GM23338 (cell line): ENCODE data around the gene NUP153. TPM values are rescaled to one million over a fixed set of nuclear protein-coding genes. Genes with fewer than 3 reads are reported as not detected.

Experiments
- ATAC-seq: fragments of 200-7000 bp; cut with Tn5 transposase; 3 replicates; pipeline ENCODE4 v1.9.1; 2020
- DNase-seq: peaks from one replicate; pipeline ENCODE4 v3.0.0-alpha.2; 2015; ENCODE audit warnings: low spot score
- H2AFZ ChIP-seq: fragments of 200-600 bp; sonication (generic); 2 replicates; pipeline ENCODE4 v1.8.0; 2016; ENCODE audit warnings: antibody characterized with exemption, mild to moderate bottlenecking, moderate library complexity
- H3F3A ChIP-seq: fragments of 200-600 bp; sonication (generic); replicated peaks from 2 replicates; pipeline ENCODE4 v1.8.0; 2017; ENCODE audit warnings: antibody characterized with exemption, mixed run types, low read depth
- H3K27ac ChIP-seq: fragments of 200-600 bp; sonication (generic); 2 replicates; pipeline ENCODE4 v1.6.1; 2016; ENCODE audit warnings: low read depth
- H3K27me3 ChIP-seq: fragments of 200-600 bp; sonication (generic); 2 replicates; pipeline ENCODE4 v1.8.0; 2016; ENCODE audit warnings: mild to moderate bottlenecking, mixed run types, moderate library complexity; ENCODE audit not compliant: insufficient read depth
- H3K36me3 ChIP-seq: fragments of 200-600 bp; sonication (generic); 2 replicates; pipeline ENCODE4 v1.8.0; 2016; ENCODE audit warnings: mild to moderate bottlenecking; ENCODE audit not compliant: insufficient read depth
- H3K4me1 ChIP-seq: fragments of 200-600 bp; sonication (generic); 2 replicates; pipeline ENCODE4 v1.8.0; 2016; ENCODE audit warnings: mild to moderate bottlenecking, moderate library complexity; ENCODE audit not compliant: insufficient read depth
- H3K4me2 ChIP-seq: fragments of 200-600 bp; sonication (generic); 2 replicates; pipeline ENCODE4 v1.7.1; 2017; ENCODE audit warnings: mixed run types
- H3K4me3 ChIP-seq: fragments of 200-600 bp; sonication (generic); 2 replicates; pipeline ENCODE4 v1.6.1; 2016; ENCODE audit warnings: mixed run types
- H3K79me2 ChIP-seq: fragments of 200-600 bp; sonication (generic); replicated peaks from 2 replicates; pipeline ENCODE4 v1.8.0; 2017; ENCODE audit warnings: mild to moderate bottlenecking; ENCODE audit not compliant: insufficient read depth
- H3K9me2 ChIP-seq: fragments of 200-600 bp; sonication (generic); 2 replicates; pipeline ENCODE4 v1.8.0; 2017; ENCODE audit not compliant: insufficient read depth
- H4K20me1 ChIP-seq: fragments of 200-600 bp; sonication (generic); replicated peaks from 2 replicates; pipeline ENCODE4 v1.8.0; 2017; ENCODE audit warnings: mild to moderate bottlenecking; ENCODE audit not compliant: insufficient read depth
- H3K27ac Mint-ChIP-seq: 2 replicates; pipeline ENCODE4 v1.8.0; 2020; ENCODE audit warnings: inconsistent platforms, mild to moderate bottlenecking, moderate library complexity, mixed read lengths
- H3K27me3 Mint-ChIP-seq: 3 replicates; pipeline ENCODE4 v1.8.0; 2022; ENCODE audit warnings: low read depth, mild to moderate bottlenecking, moderate library complexity, mixed read lengths, inconsistent platforms; ENCODE audit not compliant: insufficient read depth, poor library complexity
- H3K36me3 Mint-ChIP-seq: 3 replicates; pipeline ENCODE4 v1.8.0; 2021; ENCODE audit warnings: low read depth, mild to moderate bottlenecking, inconsistent platforms, moderate library complexity, mixed read lengths
- H3K4me1 Mint-ChIP-seq: 3 replicates; pipeline ENCODE4 v1.8.0; 2020; ENCODE audit warnings: mild to moderate bottlenecking, inconsistent platforms, mixed read lengths
- H3K4me3 Mint-ChIP-seq: 3 replicates; pipeline ENCODE4 v1.8.0; 2021; ENCODE audit warnings: moderate library complexity, mild to moderate bottlenecking, inconsistent platforms, mixed read lengths
- H3K9me3 Mint-ChIP-seq: 3 replicates; pipeline ENCODE4 v1.8.0; 2020; ENCODE audit warnings: moderate library complexity, mild to moderate bottlenecking, inconsistent platforms, mixed read lengths
- CREB1 ChIP-seq: fragments of 250-450 bp; sonication (Bioruptor Pico); IDR thresholded peaks from 2 replicates; pipeline ENCODE4 v1.5.0; 2020; ENCODE audit warnings: low read depth, mild to moderate bottlenecking, moderate library complexity
- EZH2 ChIP-seq: fragments of 200-600 bp; sonication (generic); IDR thresholded peaks from one replicate; pipeline ENCODE4 v1.8.0; 2017; ENCODE audit warnings: antibody characterized with exemption, mild to moderate bottlenecking, low read depth; ENCODE audit not compliant: unreplicated experiment
- JUNB ChIP-seq: IDR thresholded peaks from one replicate; pipeline ENCODE4 v1.6.1; 2016; ENCODE audit warnings: antibody characterized with exemption; ENCODE audit not compliant: unreplicated experiment
- POLR2AphosphoS5 ChIP-seq: IDR thresholded peaks from 2 replicates; pipeline ENCODE4 v1.6.1; 2016; ENCODE audit warnings: antibody characterized with exemption, low read depth
- STAT1 ChIP-seq: IDR thresholded peaks from one replicate; pipeline ENCODE4 v1.6.1; 2016; ENCODE audit warnings: antibody characterized with exemption; ENCODE audit not compliant: unreplicated experiment
- ZNF114 ChIP-seq: fragments of 250-450 bp; sonication (Bioruptor Pico); IDR thresholded peaks from 2 replicates; pipeline ENCODE4 v1.5.0; 2020; ENCODE audit warnings: mild to moderate bottlenecking, moderate library complexity
- ZNF331 ChIP-seq: fragments of 250-450 bp; sonication (Bioruptor Pico); IDR thresholded peaks from 2 replicates; pipeline ENCODE4 v1.5.0; 2020; ENCODE audit warnings: low read depth, mild to moderate bottlenecking, moderate library complexity
- long read RNA-seq: library from polyadenylated mRNA; unstranded; transcript quantifications from one replicate; pipeline ENCODE4 v2.0.0, GENCODE V29; 2020; ENCODE audit not compliant: unreplicated experiment
- polyA plus RNA-seq: library from polyadenylated mRNA; unstranded; fragments of >200 nt; fragmentation: Nextera tagmentation; extraction: Ambion mirVana; gene quantifications from 2 replicates; pipeline ENCODE4 v1.2.1, GENCODE V29; 2016
- total RNA-seq: library from RNA; depleted of rRNA; stranded (reverse); fragments of >200 nt; shearing (Covaris generic); gene quantifications from 2 replicates; pipeline ENCODE4 v1.2.3, GENCODE V29; 2014; rRNA removed
- TF ChIP-seq, protein P1 (sequence below): IDR thresholded peaks from 2 replicates; pipeline ENCODE4 v1.6.1; 2016; ENCODE audit warnings: antibody characterized with exemption
- TF ChIP-seq, protein P2 (sequence below): IDR thresholded peaks from one replicate; pipeline ENCODE4 v1.6.1; 2018; ENCODE audit warnings: antibody characterized with exemption; ENCODE audit not compliant: unreplicated experiment
- TF ChIP-seq, protein P3 (sequence below), 2 experiments: fragments of 200-600 bp in 1 of 2; sonication (generic) in 1 of 2; conservative IDR thresholded peaks; 2 replicates each; pipeline versions ENCODE4 v1.5.1 to v1.6.1; 2016 to 2017; ENCODE audit warnings: antibody characterized with exemption in 2 of 2, low read depth in 2 of 2, mild to moderate bottlenecking in 2 of 2, moderate library complexity in 1 of 2

Gene NUP153
- total RNA-seq (88.4 and 89.6 TPM in 2 replicates), polyA plus RNA-seq (22.0 and 23.8 TPM in 2 replicates)
- long read RNA-seq, partial matches to known transcripts: 1 of 2 reads
- long read RNA-seq, other reads (novel, unspliced or antisense): 1 of 2 reads

DNA sequence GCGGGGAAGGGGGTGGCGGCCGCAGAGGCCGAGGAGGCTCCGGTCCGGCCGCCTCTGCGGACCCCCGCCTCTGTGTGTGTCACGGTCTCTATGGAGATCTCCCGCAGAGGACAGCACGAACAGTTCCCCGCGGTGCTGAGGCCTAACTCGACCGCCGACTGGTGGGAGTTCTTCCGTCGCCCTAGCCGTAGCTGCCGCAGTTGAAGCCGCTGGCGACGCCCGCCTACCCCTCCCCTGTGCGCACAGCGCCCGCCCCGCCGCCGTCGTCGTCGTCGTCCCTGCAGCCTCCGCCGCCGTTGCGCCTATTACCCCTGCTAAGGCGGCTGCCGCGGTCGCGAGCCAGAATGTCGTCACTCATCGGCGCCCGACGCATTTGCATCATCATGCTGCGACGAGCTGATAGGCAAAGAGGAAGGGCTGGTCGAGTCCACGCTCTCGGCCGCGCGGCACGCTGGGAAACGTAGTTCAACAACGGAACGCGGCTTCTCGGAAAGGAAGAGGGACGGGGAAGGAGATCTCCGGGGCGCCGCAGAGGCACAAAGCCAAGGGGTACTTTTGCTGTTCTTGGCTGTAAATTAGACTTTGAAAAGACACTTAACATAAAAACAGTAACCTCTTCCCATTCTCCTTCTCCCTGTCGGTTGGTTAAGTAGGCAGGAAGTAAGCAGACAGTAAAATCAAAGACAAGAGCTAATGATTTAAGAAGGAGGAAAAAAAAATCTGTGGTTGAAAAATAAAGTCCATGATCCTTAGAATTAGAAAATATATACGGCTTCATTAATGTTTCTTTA is at the start of gene NUP153:
TSS of gene NUP153 (minus strand) at position 346 of the 791 bp plus-strand sequence. CDS start 538 bp downstream, outside the sequence.
- Mint-ChIP-seq H3K36me3 (peaks cover 8% of the 10 kb centered on the region), H3K4me3 (peak within 1 kb of the TSS; percentile 99), H3K27me3 (peaks cover 17% of the 10 kb centered on the region), H3K27ac (peak within 1 kb of the TSS; percentile 99), H3K9me3 (peaks cover 7% of the 10 kb centered on the region; the same call in 1 of the 3 replicates), H3K4me1 (peaks cover 25% of the 10 kb centered on the region)
- TF ChIP-seq, protein P1, sequence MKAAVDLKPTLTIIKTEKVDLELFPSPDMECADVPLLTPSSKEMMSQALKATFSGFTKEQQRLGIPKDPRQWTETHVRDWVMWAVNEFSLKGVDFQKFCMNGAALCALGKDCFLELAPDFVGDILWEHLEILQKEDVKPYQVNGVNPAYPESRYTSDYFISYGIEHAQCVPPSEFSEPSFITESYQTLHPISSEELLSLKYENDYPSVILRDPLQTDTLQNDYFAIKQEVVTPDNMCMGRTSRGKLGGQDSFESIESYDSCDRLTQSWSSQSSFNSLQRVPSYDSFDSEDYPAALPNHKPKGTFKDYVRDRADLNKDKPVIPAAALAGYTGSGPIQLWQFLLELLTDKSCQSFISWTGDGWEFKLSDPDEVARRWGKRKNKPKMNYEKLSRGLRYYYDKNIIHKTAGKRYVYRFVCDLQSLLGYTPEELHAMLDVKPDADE: peak; percentile 98
- TF ChIP-seq, protein P2, sequence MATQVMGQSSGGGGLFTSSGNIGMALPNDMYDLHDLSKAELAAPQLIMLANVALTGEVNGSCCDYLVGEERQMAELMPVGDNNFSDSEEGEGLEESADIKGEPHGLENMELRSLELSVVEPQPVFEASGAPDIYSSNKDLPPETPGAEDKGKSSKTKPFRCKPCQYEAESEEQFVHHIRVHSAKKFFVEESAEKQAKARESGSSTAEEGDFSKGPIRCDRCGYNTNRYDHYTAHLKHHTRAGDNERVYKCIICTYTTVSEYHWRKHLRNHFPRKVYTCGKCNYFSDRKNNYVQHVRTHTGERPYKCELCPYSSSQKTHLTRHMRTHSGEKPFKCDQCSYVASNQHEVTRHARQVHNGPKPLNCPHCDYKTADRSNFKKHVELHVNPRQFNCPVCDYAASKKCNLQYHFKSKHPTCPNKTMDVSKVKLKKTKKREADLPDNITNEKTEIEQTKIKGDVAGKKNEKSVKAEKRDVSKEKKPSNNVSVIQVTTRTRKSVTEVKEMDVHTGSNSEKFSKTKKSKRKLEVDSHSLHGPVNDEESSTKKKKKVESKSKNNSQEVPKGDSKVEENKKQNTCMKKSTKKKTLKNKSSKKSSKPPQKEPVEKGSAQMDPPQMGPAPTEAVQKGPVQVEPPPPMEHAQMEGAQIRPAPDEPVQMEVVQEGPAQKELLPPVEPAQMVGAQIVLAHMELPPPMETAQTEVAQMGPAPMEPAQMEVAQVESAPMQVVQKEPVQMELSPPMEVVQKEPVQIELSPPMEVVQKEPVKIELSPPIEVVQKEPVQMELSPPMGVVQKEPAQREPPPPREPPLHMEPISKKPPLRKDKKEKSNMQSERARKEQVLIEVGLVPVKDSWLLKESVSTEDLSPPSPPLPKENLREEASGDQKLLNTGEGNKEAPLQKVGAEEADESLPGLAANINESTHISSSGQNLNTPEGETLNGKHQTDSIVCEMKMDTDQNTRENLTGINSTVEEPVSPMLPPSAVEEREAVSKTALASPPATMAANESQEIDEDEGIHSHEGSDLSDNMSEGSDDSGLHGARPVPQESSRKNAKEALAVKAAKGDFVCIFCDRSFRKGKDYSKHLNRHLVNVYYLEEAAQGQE: no peak
- TF ChIP-seq CREB1 (CRISPR knock-in tag) (peak; percentile 100), POLR2AphosphoS5 (peak; percentile 96)
- no peaks in the 10 kb centered on the region for H3K27me3 ChIP-seq
- peak within 1 kb of the TSS; percentile 75 for H3K4me3 ChIP-seq
- no peaks in the 10 kb centered on the region for H3K9me2 ChIP-seq
- H3K4me2 ChIP-seq: peak within 1 kb of the TSS; percentile 90
- H3K4me1 ChIP-seq: peaks cover 31% of the 10 kb centered on the region
- DNase-seq (peak; percentile 99), ATAC-seq (peak; percentile 83)
- peak within 1 kb of the TSS; percentile 3; the same call in 1 of the 2 replicates for H2AFZ ChIP-seq
- peak within 1 kb of the TSS; percentile 98 for H3K27ac ChIP-seq
- H4K20me1 ChIP-seq: peaks cover 19% of the 10 kb centered on the region; the same call in 1 of the 2 replicates
- 0 out of 2 replicates have a peak, but pooled peaks cover 4% of the 10 kb centered on the region for H3F3A ChIP-seq
- no peaks in the 10 kb centered on the region for H3K36me3 ChIP-seq
- peaks cover 46% of the 10 kb centered on the region for H3K79me2 ChIP-seq

DNA sequence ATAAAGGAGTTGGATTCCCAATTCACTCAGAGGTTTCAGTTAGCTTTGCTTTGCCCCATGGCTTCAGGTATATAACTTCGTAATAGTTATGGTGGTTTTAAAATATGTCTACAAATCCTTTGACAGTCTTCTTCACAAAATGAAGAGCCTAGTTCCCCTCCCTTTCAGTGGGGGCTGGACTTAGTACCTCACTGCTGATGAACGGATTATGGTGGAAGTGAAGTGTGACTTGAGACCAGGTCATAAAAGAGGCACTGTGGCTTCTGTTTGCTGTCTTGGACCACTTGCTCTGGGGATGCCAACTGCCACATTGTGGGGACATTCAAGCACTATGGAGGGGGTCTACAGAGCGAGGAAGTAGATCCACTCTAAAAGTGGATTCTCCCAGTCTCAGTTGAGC is 47.5 kb upstream of the NUP153 start:
- no peaks in the 10 kb centered on the region for H3K27me3 ChIP-seq
- no peak overlapping the region for H2AFZ ChIP-seq
- no peak for DNase-seq
- peak overlapping the region; percentile 12; the same call in 1 of the 2 replicates for H3K27ac ChIP-seq
- H3F3A ChIP-seq: no peaks in the 10 kb centered on the region
- H4K20me1 ChIP-seq: no peaks in the 10 kb centered on the region
- Mint-ChIP-seq H3K9me3 (no peaks in the 10 kb centered on the region; the same call in 2 of the 3 replicates), H3K27me3 (no peaks in the 10 kb centered on the region), H3K27ac (no peak overlapping the region), H3K4me3 (no peak overlapping the region), H3K4me1 (no peaks in the 10 kb centered on the region), H3K36me3 (no peaks in the 10 kb centered on the region)
- peaks cover 5% of the 10 kb centered on the region; the same call in 1 of the 2 replicates for H3K36me3 ChIP-seq
- ATAC-seq: no peak
- H3K4me1 ChIP-seq: no peaks in the 10 kb centered on the region
- H3K79me2 ChIP-seq: no peaks in the 10 kb centered on the region
- no peak overlapping the region for H3K4me2 ChIP-seq
- no peaks in the 10 kb centered on the region for H3K9me2 ChIP-seq
- H3K4me3 ChIP-seq: no peak overlapping the region
- TF ChIP-seq STAT1: no peak
- TF ChIP-seq EZH2: no peak
- TF ChIP-seq, protein P1: no peak
- TF ChIP-seq CREB1 (CRISPR knock-in tag): no peak
- TF ChIP-seq ZNF114 (CRISPR knock-in tag): no peak
- no peak for TF ChIP-seq ZNF331 (CRISPR knock-in tag)
- TF ChIP-seq JUNB: no peak
- TF ChIP-seq, protein P3, sequence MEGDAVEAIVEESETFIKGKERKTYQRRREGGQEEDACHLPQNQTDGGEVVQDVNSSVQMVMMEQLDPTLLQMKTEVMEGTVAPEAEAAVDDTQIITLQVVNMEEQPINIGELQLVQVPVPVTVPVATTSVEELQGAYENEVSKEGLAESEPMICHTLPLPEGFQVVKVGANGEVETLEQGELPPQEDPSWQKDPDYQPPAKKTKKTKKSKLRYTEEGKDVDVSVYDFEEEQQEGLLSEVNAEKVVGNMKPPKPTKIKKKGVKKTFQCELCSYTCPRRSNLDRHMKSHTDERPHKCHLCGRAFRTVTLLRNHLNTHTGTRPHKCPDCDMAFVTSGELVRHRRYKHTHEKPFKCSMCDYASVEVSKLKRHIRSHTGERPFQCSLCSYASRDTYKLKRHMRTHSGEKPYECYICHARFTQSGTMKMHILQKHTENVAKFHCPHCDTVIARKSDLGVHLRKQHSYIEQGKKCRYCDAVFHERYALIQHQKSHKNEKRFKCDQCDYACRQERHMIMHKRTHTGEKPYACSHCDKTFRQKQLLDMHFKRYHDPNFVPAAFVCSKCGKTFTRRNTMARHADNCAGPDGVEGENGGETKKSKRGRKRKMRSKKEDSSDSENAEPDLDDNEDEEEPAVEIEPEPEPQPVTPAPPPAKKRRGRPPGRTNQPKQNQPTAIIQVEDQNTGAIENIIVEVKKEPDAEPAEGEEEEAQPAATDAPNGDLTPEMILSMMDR (conservative IDR thresholded peaks at IDR 0.05; ENCODE audit: low read depth in 2 of 2): no peak
- TF ChIP-seq, protein P2: no peak
